ENCODE data around the gene RNH1. TPM values are rescaled to one million over a fixed set of nuclear protein-coding genes. Genes with fewer than 3 reads are reported as not detected.

RNH1 gene
- total and polyA plus RNA-seq, 2 of the 8 experiments (the other 6 are each of a cell fraction or from before 2014, with no cell fraction given) = 48.7 to 49.8 TPM

- 98% methylated on average over 15 of the region's 25 CpGs; no CpG with 5 or more reads in 1 of the 2 experiments for WGBS, 2 experiments (ENCODE audit: extremely low coverage in 1 of 2, insufficient coverage in 1 of 2, insufficient read length in 1 of 2, insufficient replicate concordance in 2 of 2, low coverage in 1 of 2, low lambda C conversion rate in 2 of 2, missing lambda C conversion rate in 1 of 2)
- POLR2A ChIA-PET (ENCODE audit: partially characterized antibody) = no interaction called here
- no peak for FAIRE-seq
- TF ChIP-seq TBP (IDR thresholded peaks at IDR 0.05; ENCODE audit: low read depth, low read length) (no peak), KDM4A (IDR thresholded peaks at IDR 0.05; ENCODE audit: low read depth, low read length, severe bottlenecking) (no peak), SIRT6 (IDR thresholded peaks at IDR 0.05; ENCODE audit: low read length) (no peak), POLR2A (IDR thresholded peaks at IDR 0.05; ENCODE audit: control extremely low read depth in 1 of 2, low read depth in 2 of 2, low read length in 2 of 2) (no peak), ZNF274 (IDR thresholded peaks at IDR 0.05; ENCODE audit: borderline replicate concordance, extremely low read depth, low read length) (no peak), SP4 (IDR thresholded peaks at IDR 0.05; ENCODE audit: low read length) (no peak), ATF2 (IDR thresholded peaks at IDR 0.05; ENCODE audit: low read length) (no peak), RNF2 (IDR thresholded peaks at IDR 0.05; ENCODE audit: borderline replicate concordance, low read depth, low read length, missing control alignments, poor library complexity, severe bottlenecking) (no peak), TCF12 (IDR thresholded peaks at IDR 0.05; ENCODE audit: low read depth, low read length) (no peak), CHD1 (IDR thresholded peaks at IDR 0.05; ENCODE audit: low read depth, low read length) (no peak), BACH1 (IDR thresholded peaks at IDR 0.05; ENCODE audit: low read length) (no peak), RFX5 (IDR thresholded peaks at IDR 0.05; ENCODE audit: borderline replicate concordance, low read depth, low read length) (no peak)
- TF ChIP-seq, protein P1, sequence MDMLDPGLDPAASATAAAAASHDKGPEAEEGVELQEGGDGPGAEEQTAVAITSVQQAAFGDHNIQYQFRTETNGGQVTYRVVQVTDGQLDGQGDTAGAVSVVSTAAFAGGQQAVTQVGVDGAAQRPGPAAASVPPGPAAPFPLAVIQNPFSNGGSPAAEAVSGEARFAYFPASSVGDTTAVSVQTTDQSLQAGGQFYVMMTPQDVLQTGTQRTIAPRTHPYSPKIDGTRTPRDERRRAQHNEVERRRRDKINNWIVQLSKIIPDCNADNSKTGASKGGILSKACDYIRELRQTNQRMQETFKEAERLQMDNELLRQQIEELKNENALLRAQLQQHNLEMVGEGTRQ (IDR thresholded peaks at IDR 0.05; ENCODE audit: low read length) = no peak
Observed at GRCh38 chr11:488062-488461, 19.0 kb downstream of the RNH1 start.

More at GRCh38 chr11:488062-488461, 19.0 kb downstream of the RNH1 start:
- Histone ChIP-seq H3K27me3 (replicated peaks in 1 of 4; ENCODE audit: control insufficient read depth in 3 of 4, extremely low read depth in 1 of 4, insufficient read depth in 3 of 4, low read length in 3 of 4) (no peaks in the 10 kb centered on the region), H2AK5ac (ENCODE audit: low read depth, low read length) (no peak overlapping the region), H3K56ac (replicated peaks; ENCODE audit: insufficient read length, low read depth, low read length) (no peak overlapping the region), H3K9me3 (ENCODE audit: insufficient read depth in 2 of 2, low read depth in 1 of 2, low read length in 1 of 2) (peaks cover 0 to 10% of the 10 kb centered on the region in 2 experiments; a peak in 1 of 4 replicates), H4K8ac (ENCODE audit: extremely low read depth, insufficient read depth, low read length) (no peak overlapping the region), H4K5ac (ENCODE audit: insufficient read length, low read depth, low read length) (no peak overlapping the region), H3K27ac (ENCODE audit: low read depth, low read length) (no peak overlapping the region), H3K4ac (replicated peaks; ENCODE audit: insufficient read length, low read depth, low read length) (no peak overlapping the region), H2AFZ (ENCODE audit: low read length) (no peak overlapping the region), H3K18ac (ENCODE audit: extremely low read depth, low read length) (no peak overlapping the region), H2BK15ac (ENCODE audit: low read length) (no peak overlapping the region), H4K20me1 (replicated peaks in 1 of 2; ENCODE audit: control insufficient read depth in 1 of 2, insufficient read depth in 2 of 2, low read length in 2 of 2) (peaks cover 1 to 9% of the 10 kb centered on the region in 2 experiments), H4K91ac (replicated peaks; ENCODE audit: insufficient read length, low read length) (no peak overlapping the region), H3K4me1 (replicated peaks in 1 of 4; ENCODE audit: control insufficient read depth in 3 of 4, insufficient read depth in 4 of 4, low read length in 3 of 4) (no peaks in the 10 kb centered on the region), H3K23ac (ENCODE audit: insufficient read length) (no peak overlapping the region), H3K9ac (replicated peaks in 1 of 4; ENCODE audit: extremely low read depth in 1 of 4, low read depth in 3 of 4, low read length in 3 of 4) (no peak overlapping the region), H3K79me1 (ENCODE audit: low read depth, low read length) (peaks cover 13% of the 10 kb centered on the region), H2BK120ac (replicated peaks; ENCODE audit: low read depth, low read length) (no peak overlapping the region), H3K4me2 (ENCODE audit: insufficient read depth in 1 of 2, low read depth in 2 of 2, low read length in 2 of 2) (no peak overlapping the region), H3K14ac (ENCODE audit: insufficient read length) (no peak overlapping the region), H2BK12ac (ENCODE audit: low read depth, low read length) (no peak overlapping the region), H2BK20ac (ENCODE audit: low read length) (no peak overlapping the region), H3K4me3 (ENCODE audit: extremely low read depth in 1 of 4, insufficient read depth in 2 of 4, low read depth in 3 of 4, low read length in 4 of 4) (no peak overlapping the region), H3K23me2 (ENCODE audit: low read depth, low read length) (no peaks in the 10 kb centered on the region), H2BK5ac (ENCODE audit: low read depth, low read length) (no peak overlapping the region), H3K79me2 (ENCODE audit: control insufficient read depth in 1 of 2, insufficient read depth in 2 of 2, low read length in 2 of 2) (peaks cover 0 to 16% of the 10 kb centered on the region in 2 experiments; a peak in 1 of 4 replicates), H3K36me3 (ENCODE audit: control insufficient read depth in 2 of 4, insufficient read depth in 4 of 4, low read length in 3 of 4) (peaks cover 0 to 15% (median 3%) of the 10 kb centered on the region in 4 experiments; a peak in 5 of 8 replicates)
- no peak for DNase-seq (ENCODE audit: low read depth in 1 of 2, low spot score in 2 of 2)
- CTCF ChIA-PET (ENCODE audit: partially characterized antibody) = no interaction called here

All from H1 (cell line).